Loucy (cell line): ENCODE results near the gene AGPAT2.

Experiments used
- EZH2phosphoT487 ChIP-seq: fragments of 200-600 bp; IDR thresholded peaks from 2 replicates; pipeline ENCODE4 v1.6.1; 2018; ENCODE audit warnings: antibody characterized with exemption, mild to moderate bottlenecking, moderate library complexity, borderline replicate concordance
- TF ChIP-seq, protein P1 (sequence below): fragments of 200-600 bp; sonication (generic); conservative IDR thresholded peaks from 2 replicates; pipeline ENCODE4 v1.5.1; 2014; ENCODE audit warnings: mild to moderate bottlenecking, antibody characterized with exemption, low read length

DNA sequence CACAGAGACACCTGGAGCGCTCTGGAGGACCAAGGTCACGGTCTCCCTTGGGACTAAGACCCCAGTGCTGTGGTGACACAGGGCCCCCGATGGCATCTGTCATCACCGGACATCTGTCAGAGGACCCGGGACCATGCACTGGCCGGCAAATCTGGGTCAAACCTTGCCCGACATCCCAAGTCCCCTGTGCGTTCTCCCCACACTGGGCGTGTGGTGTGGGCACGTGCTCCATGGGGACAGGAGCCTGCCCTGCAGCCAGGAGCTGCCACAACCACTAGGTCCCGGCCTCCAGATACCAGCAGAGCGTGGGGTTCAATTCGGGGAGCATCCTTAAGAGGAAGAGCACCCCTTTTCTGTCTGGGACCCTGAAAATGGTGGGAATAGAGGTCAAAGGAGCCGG, 3.5 kb downstream of the AGPAT2 start:
- TF ChIP-seq, protein P1, sequence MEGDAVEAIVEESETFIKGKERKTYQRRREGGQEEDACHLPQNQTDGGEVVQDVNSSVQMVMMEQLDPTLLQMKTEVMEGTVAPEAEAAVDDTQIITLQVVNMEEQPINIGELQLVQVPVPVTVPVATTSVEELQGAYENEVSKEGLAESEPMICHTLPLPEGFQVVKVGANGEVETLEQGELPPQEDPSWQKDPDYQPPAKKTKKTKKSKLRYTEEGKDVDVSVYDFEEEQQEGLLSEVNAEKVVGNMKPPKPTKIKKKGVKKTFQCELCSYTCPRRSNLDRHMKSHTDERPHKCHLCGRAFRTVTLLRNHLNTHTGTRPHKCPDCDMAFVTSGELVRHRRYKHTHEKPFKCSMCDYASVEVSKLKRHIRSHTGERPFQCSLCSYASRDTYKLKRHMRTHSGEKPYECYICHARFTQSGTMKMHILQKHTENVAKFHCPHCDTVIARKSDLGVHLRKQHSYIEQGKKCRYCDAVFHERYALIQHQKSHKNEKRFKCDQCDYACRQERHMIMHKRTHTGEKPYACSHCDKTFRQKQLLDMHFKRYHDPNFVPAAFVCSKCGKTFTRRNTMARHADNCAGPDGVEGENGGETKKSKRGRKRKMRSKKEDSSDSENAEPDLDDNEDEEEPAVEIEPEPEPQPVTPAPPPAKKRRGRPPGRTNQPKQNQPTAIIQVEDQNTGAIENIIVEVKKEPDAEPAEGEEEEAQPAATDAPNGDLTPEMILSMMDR, result no peak
- no peak for TF ChIP-seq EZH2phosphoT487
